Measurements from ENCODE around the gene MOSMO.

DNA sequence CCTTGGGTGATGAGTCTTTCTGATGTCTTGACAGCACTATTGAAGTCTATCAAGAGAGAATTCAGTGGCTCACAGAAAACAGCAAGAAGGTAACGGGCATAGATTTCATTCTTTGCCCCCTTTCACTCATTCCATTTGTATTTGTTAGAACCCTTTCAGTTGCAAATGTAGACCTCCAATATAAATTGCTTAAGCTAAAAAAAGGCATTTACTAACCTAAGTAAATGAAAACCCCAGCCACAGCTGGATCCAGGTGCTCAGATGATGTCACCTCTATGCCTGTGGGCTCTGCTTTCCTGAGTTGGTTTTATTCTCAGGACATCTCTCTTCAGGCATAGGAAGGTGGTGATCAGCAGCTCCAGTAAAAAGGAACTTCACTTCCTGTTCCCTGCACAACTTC lies 95.5 kb downstream of the MOSMO start:
- TF ChIP-seq, protein P1, sequence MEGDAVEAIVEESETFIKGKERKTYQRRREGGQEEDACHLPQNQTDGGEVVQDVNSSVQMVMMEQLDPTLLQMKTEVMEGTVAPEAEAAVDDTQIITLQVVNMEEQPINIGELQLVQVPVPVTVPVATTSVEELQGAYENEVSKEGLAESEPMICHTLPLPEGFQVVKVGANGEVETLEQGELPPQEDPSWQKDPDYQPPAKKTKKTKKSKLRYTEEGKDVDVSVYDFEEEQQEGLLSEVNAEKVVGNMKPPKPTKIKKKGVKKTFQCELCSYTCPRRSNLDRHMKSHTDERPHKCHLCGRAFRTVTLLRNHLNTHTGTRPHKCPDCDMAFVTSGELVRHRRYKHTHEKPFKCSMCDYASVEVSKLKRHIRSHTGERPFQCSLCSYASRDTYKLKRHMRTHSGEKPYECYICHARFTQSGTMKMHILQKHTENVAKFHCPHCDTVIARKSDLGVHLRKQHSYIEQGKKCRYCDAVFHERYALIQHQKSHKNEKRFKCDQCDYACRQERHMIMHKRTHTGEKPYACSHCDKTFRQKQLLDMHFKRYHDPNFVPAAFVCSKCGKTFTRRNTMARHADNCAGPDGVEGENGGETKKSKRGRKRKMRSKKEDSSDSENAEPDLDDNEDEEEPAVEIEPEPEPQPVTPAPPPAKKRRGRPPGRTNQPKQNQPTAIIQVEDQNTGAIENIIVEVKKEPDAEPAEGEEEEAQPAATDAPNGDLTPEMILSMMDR (IDR thresholded peaks at IDR 0.05; ENCODE audit: borderline replicate concordance, extremely low read depth, low read length, poor library complexity, severe bottlenecking), result no peak
- TF ChIP-seq EZH2 (IDR thresholded peaks at IDR 0.05; ENCODE audit: borderline replicate concordance, low read depth, low read length, severe bottlenecking), result no peak

All from DND-41 (cell line).